ENCODE data around the gene CLSTN2.

DNA sequence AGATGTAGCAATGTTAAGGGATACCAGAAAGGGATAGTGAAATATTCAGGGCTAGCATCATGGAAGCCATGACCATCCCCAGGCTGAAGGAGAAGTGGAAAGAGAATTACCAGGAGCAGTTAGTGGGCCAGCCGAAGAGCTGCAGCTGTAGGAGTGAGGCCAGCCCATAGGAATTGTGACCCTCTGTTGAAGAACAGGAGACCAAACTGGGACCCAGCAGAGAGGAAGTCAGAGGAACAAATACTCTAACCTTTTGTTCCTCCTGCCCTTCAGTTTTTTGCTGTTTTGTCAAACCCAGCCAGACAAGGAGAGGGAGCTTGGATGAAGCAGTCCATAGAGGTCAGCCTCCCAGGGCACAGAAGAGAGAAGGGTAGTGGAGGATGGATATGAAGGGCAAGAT, 115.4 kb downstream of the CLSTN2 start:
- TF ChIP-seq CTCF (IDR thresholded peaks at IDR 0.05; ENCODE audit: low read length) (no peak), EZH2phosphoT487 (IDR thresholded peaks at IDR 0.05; ENCODE audit: low read length) (no peak), EZH2 (optimal IDR thresholded peaks at IDR 0.05; ENCODE audit: low read depth, low read length) (no peak)

Measured in MM.1S (cell line).